Measurements from ENCODE around the gene MT1B. TPM values are rescaled to one million over a fixed set of nuclear protein-coding genes. Genes with fewer than 3 reads are reported as not detected.

The MT1B gene
- total and polyA plus RNA-seq, 11 donors = not detected

GRCh38 chr16:56689171-56689570, 37.5 kb downstream of the MT1B start:
- no peak for DNase-seq
- 71 to 82% (median 80%) methylated on average over 3 of the region's 3 CpGs for WGBS, 4 donors
- no peak overlapping the region for H3K27ac ChIP-seq
- no peaks in the 10 kb centered on the region for H3K27me3 ChIP-seq
- H3K36me3 ChIP-seq = no peaks in the 10 kb centered on the region
- H3K9me3 ChIP-seq = peaks cover 0 to 9% (median 0%) of the 10 kb centered on the region in 12 donors
- intact Hi-C loops (cut with DNase I) = no loop called here
- TF ChIP-seq, protein P1, sequence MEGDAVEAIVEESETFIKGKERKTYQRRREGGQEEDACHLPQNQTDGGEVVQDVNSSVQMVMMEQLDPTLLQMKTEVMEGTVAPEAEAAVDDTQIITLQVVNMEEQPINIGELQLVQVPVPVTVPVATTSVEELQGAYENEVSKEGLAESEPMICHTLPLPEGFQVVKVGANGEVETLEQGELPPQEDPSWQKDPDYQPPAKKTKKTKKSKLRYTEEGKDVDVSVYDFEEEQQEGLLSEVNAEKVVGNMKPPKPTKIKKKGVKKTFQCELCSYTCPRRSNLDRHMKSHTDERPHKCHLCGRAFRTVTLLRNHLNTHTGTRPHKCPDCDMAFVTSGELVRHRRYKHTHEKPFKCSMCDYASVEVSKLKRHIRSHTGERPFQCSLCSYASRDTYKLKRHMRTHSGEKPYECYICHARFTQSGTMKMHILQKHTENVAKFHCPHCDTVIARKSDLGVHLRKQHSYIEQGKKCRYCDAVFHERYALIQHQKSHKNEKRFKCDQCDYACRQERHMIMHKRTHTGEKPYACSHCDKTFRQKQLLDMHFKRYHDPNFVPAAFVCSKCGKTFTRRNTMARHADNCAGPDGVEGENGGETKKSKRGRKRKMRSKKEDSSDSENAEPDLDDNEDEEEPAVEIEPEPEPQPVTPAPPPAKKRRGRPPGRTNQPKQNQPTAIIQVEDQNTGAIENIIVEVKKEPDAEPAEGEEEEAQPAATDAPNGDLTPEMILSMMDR (IDR thresholded peaks at IDR 0.05) = no peak
- no peak for TF ChIP-seq POLR2A (IDR thresholded peaks at IDR 0.05)
- no peak for ATAC-seq
- H3K4me3 ChIP-seq = no peak overlapping the region
- H3K4me1 ChIP-seq = peaks cover 0 to 16% (median 4%) of the 10 kb centered on the region in 12 donors

DNA sequence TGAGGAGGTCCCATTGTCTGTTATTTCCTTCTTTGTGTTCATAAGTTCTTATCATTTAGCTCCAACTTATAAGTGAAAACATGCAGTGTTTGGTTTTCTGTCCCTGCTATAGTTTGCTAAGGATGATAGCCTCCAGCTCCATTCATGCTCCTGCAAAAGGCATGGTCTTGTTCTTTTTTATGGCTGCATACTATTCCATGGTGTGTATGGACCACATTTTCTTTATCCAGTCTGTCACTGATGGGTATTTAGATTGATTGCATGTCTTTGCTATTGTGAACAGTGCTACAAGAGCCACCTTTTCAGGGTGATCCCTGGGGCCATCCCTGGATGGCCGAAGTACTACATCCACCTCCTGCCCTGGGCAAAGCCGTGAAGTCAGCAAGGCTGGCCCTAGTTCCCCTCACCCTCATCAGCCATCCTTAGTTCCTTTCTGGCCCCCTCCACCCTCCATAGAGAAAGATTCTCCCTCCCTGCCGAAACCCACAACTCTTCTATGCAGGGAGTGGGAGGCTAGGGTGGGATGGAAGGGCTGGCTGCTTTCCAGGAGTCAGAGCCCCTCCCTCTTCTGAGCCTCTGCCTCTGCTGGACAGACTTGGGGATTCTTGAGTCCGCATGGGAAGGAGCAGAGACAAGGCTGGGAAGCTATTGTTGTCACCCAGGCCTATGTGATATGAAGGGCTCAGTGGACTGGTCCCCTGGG, 38.9 kb downstream of the MT1B start:
- Histone ChIP-seq H3K36me3 (no peaks in the 10 kb centered on the region), H3K27me3 (no peaks in the 10 kb centered on the region), H3K27ac (no peak overlapping the region), H3K9me3 (peaks cover 0 to 9% (median 0%) of the 10 kb centered on the region in 12 donors), H3K4me3 (no peak overlapping the region), H3K4me1 (peaks cover 0 to 8% (median 0%) of the 10 kb centered on the region in 12 donors)
- DNase-seq = no peak
- no peak for TF ChIP-seq POLR2A (IDR thresholded peaks at IDR 0.05)
- TF ChIP-seq, protein P1 (IDR thresholded peaks at IDR 0.05) = no peak
- 63 to 84% (median 69%) methylated on average over 4 of the region's 4 CpGs for WGBS, 4 donors
- intact Hi-C loops (cut with DNase I) = no loop called here
- ATAC-seq = no peak

GRCh38 chr16:56691885-56692284, 40.2 kb downstream of the MT1B start:
- DNase-seq (peak in 2 of 5 donors; percentile 54 to 67), ATAC-seq (peak; percentile 70 to 92 (median 86))
- intact Hi-C loops (cut with DNase I) = no loop called here
- H3K36me3 ChIP-seq = no peaks in the 10 kb centered on the region
- TF ChIP-seq, protein P1 (IDR thresholded peaks at IDR 0.05) = no peak
- TF ChIP-seq POLR2A (IDR thresholded peaks at IDR 0.05) = no peak
- no peaks in the 10 kb centered on the region for H3K27me3 ChIP-seq
- H3K4me3 ChIP-seq = no peak overlapping the region
- peaks cover 0 to 3% (median 0%) of the 10 kb centered on the region in 12 donors for H3K9me3 ChIP-seq
- peaks cover 0 to 8% (median 0%) of the 10 kb centered on the region in 12 donors for H3K4me1 ChIP-seq
- H3K27ac ChIP-seq = peak overlapping the region in 1 of 12 donors; percentile 16
- 30 to 43% (median 39%) methylated on average over 3 to 4 of the region's 4 CpGs for WGBS, 4 donors

DNA sequence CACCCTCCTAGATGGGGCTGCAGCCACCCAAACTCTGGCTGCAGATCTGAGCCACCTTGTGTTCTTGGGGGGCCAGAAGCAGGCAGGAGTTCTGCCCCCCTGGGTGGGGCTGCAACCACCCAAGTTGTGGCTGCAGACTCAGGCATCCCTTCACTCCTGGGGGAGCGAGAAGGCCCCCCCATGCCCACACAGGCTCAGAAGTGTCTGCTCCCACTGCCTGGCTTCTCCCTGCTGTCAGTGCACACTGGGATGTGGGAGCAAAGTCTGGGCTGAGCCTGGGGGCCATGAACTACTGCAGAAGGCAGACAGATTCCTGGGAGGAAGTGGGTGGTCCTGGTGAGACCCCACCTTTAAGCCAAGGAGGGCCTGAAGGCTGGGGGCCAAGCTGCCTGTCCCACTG, 43.6 kb downstream of the MT1B start:
- DNase-seq (no peak), ATAC-seq (no peak)
- Histone ChIP-seq H3K36me3 (no peaks in the 10 kb centered on the region), H3K4me1 (peaks cover 0 to 8% (median 0%) of the 10 kb centered on the region in 12 donors), H3K27me3 (no peaks in the 10 kb centered on the region), H3K4me3 (no peak overlapping the region), H3K27ac (no peak overlapping the region), H3K9me3 (peaks cover 0 to 7% (median 0%) of the 10 kb centered on the region in 12 donors)
- intact Hi-C loops (cut with DNase I) = loop anchor here in 1 of 10 donors (5.0 kb wide), 1 partner anchor 93 kb away; no protein-coding TSS in a partner anchor
- TF ChIP-seq, protein P1 (IDR thresholded peaks at IDR 0.05) = no peak
- TF ChIP-seq POLR2A (IDR thresholded peaks at IDR 0.05) = no peak
- WGBS, 4 donors = 66 to 76% (median 75%) methylated on average over 1 of the region's 1 CpG; no CpG with 5 or more reads in 1 of the 4 donors

Data from heart left ventricle (tissue), 16 donors.